HepG2 (cell line): ENCODE results near the gene PCDHGA5. TPM values are rescaled to one million over a fixed set of nuclear protein-coding genes. Genes with fewer than 3 reads are reported as not detected.

Experiments used
- CAMTA2 ChIP-seq: sonication (generic); formaldehyde crosslinking; IDR thresholded peaks from 2 replicates; pipeline ENCODE4 v1.4.0; 2020; ENCODE audit warnings: mild to moderate bottlenecking, missing genetic modification reagents, borderline replicate concordance
- ELF3 ChIP-seq: IDR thresholded peaks from 2 replicates; pipeline ENCODE4 v1.6.1; 2016; ENCODE audit warnings: missing genetic modification reagents, missing compliant biosample characterization
- HNRNPH1 ChIP-seq: fragments of 200-400 bp; formaldehyde crosslinking; optimal IDR thresholded peaks from 2 replicates; pipeline ENCODE3; 2017; ENCODE audit warnings: mild to moderate bottlenecking, low read depth, low read length
- MIER3 ChIP-seq: IDR thresholded peaks from 2 replicates; pipeline ENCODE4 v1.6.1; 2016; ENCODE audit warnings: missing compliant biosample characterization, borderline replicate concordance
- MTF1 ChIP-seq: sonication (generic); formaldehyde crosslinking; IDR thresholded peaks from 2 replicates; pipeline ENCODE4 v1.5.0; 2020; ENCODE audit warnings: missing genetic modification reagents
- NCOA5 ChIP-seq: sonication (generic); formaldehyde crosslinking; IDR thresholded peaks from 2 replicates; pipeline ENCODE4 v1.4.0; 2020; ENCODE audit warnings: missing genetic modification reagents
- ZBTB7A ChIP-seq: sonication (generic); formaldehyde crosslinking; IDR thresholded peaks from 2 replicates; pipeline ENCODE4 v1.8.0; 2022; ENCODE audit warnings: mild to moderate bottlenecking, missing genetic modification reagents
- ZNF367 ChIP-seq: sonication (generic); formaldehyde crosslinking; IDR thresholded peaks from 2 replicates; pipeline ENCODE4 v1.4.0; 2020; ENCODE audit warnings: missing genetic modification reagents, borderline replicate concordance
- ZNF556 ChIP-seq: sonication (generic); formaldehyde crosslinking; IDR thresholded peaks from 2 replicates; pipeline ENCODE4 v1.4.0; 2020; ENCODE audit warnings: mild to moderate bottlenecking, missing genetic modification reagents, borderline replicate concordance
- ZNF598 ChIP-seq: sonication (generic); formaldehyde crosslinking; IDR thresholded peaks from 2 replicates; pipeline ENCODE4 v1.5.1; 2020; ENCODE audit warnings: mild to moderate bottlenecking, missing genetic modification reagents, borderline replicate concordance
- ZNF850 ChIP-seq: sonication (generic); formaldehyde crosslinking; conservative IDR thresholded peaks from 2 replicates; pipeline ENCODE4 v1.9.0; 2021; ENCODE audit warnings: mild to moderate bottlenecking, missing genetic modification reagents
- ZSCAN22 ChIP-seq: sonication (generic); formaldehyde crosslinking; IDR thresholded peaks from 2 replicates; pipeline ENCODE4 v1.4.0; 2020; ENCODE audit warnings: mild to moderate bottlenecking, missing genetic modification reagents
- polyA plus RNA-seq, 8 experiments: library from polyadenylated mRNA; depleted of rRNA in 3 of 8; stranded (reverse) in 7 of 8; unstranded in 1 of 8; fragments of >200 nt; fragmentation: Illumina TruSeq in 4 of 8; extraction: Trizol in 4 of 8; gene quantifications; 2 replicates each; pipeline versions ENCODE4 v1.2.1 to v1.2.3, GENCODE V29; 2011 to 2016; ENCODE audit warnings: low read depth in 4 of 8, missing spikeins in 1 of 8, mixed read lengths in 1 of 8; ENCODE audit not compliant: insufficient read depth in 1 of 8
- total RNA-seq, 5 experiments: library from RNA; depleted of rRNA; stranded (reverse); fragments of >200 nt; fragmentation: Illumina TruSeq; extraction: Trizol; gene quantifications; 2 replicates each; pipeline ENCODE4 v1.2.3, GENCODE V29; 2016; ENCODE audit warnings: low read depth in 1 of 5
- TF ChIP-seq, protein P1 (sequence below): IDR thresholded peaks from 2 replicates; pipeline ENCODE4 v1.6.1; 2016; ENCODE audit warnings: missing compliant biosample characterization, missing genetic modification reagents, borderline replicate concordance
- TF ChIP-seq, protein P2 (sequence below): sonication (generic); formaldehyde crosslinking; conservative IDR thresholded peaks from 2 replicates; pipeline ENCODE4 v1.4.0; 2020; ENCODE audit warnings: missing genetic modification reagents
- TF ChIP-seq, protein P3 (sequence below): IDR thresholded peaks from 2 replicates; pipeline ENCODE4 v1.6.1; 2016
- TF ChIP-seq, protein P4 (sequence below): sonication (generic); formaldehyde crosslinking; IDR thresholded peaks from 2 replicates; pipeline ENCODE4; 2020; ENCODE audit warnings: missing genetic modification reagents, mild to moderate bottlenecking, borderline replicate concordance

The PCDHGA5 gene
- total and polyA plus RNA-seq, 2 of the 13 experiments (the other 11 are each of a cell fraction or from before 2014, with no cell fraction given) = 0.27 to 0.32 TPM

DNA sequence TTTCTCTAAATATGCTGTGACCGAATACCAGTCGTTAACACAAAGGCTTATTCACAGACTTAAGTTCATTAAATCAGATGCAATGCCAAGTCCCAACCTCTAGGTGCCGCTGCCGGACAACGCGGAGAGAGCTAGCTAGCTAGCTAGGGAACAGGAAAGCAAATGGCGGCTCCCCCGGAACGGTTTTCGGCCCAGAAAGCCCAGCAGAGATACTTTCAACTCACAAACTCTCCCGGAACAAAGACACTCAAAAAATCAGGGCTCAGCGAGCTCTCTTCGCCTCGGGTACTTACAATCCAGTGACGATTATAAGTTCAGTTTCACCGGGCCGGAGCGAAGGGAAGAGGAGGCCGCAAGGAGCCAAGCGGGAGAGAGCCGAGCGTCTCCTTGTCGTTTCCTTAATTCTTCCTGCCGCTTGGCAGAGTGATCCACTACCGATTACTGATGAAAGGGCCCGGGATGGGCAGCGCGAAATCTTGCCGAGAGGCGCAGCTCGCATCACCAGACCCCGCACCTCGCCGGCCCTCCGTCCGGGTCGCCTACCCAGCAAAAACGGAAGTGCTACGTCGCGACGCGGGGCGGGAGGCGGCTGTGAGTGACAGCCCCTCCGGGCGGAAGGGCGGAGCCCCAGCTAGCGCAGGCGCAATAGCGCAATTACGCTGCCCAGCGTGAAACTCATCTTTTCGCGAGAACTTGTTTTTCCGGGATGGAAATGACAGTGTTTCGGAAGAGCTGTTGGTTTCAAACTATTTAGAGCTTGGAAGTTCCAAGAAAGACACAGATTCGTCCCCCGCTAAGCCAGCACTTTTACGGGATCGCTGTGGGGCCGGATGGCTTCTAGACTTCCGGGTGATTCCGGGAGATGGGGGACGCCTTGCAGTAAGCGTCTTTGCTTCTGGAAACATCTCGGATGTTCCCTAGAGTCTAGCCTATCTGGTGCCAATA, 43.5 kb upstream of the PCDHGA5 start, which contains the start of gene TAF7 (continued):
- TF ChIP-seq ZNF367 (CRISPR knock-in tag) (no peak), ZNF556 (CRISPR knock-in tag) (peak; percentile 74; the same call in 1 of the 2 replicates), ZNF598 (peak; percentile 87; the same call in 1 of the 2 replicates), NCOA5 (CRISPR knock-in tag) (no peak), HNRNPH1 (no peak), CAMTA2 (CRISPR knock-in tag) (no peak), ZBTB7A (CRISPR knock-in tag) (no peak; the same call in 1 of the 2 replicates), ZNF850 (peak; percentile 90), ELF3 (CRISPR knock-in tag) (no peak; the same call in none of the 2 replicates), MTF1 (no peak), MIER3 (CRISPR knock-in tag) (peak; percentile 36; the same call in 1 of the 2 replicates), ZSCAN22 (CRISPR knock-in tag) (no peak)
- TF ChIP-seq, protein P1, sequence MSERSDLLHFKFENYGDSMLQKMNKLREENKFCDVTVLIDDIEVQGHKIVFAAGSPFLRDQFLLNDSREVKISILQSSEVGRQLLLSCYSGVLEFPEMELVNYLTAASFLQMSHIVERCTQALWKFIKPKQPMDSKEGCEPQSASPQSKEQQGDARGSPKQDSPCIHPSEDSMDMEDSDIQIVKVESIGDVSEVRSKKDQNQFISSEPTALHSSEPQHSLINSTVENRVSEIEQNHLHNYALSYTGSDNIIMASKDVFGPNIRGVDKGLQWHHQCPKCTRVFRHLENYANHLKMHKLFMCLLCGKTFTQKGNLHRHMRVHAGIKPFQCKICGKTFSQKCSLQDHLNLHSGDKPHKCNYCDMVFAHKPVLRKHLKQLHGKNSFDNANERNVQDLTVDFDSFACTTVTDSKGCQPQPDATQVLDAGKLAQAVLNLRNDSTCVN (CRISPR knock-in tag) = peak; percentile 51; the same call in 1 of the 2 replicates
- TF ChIP-seq, protein P2, sequence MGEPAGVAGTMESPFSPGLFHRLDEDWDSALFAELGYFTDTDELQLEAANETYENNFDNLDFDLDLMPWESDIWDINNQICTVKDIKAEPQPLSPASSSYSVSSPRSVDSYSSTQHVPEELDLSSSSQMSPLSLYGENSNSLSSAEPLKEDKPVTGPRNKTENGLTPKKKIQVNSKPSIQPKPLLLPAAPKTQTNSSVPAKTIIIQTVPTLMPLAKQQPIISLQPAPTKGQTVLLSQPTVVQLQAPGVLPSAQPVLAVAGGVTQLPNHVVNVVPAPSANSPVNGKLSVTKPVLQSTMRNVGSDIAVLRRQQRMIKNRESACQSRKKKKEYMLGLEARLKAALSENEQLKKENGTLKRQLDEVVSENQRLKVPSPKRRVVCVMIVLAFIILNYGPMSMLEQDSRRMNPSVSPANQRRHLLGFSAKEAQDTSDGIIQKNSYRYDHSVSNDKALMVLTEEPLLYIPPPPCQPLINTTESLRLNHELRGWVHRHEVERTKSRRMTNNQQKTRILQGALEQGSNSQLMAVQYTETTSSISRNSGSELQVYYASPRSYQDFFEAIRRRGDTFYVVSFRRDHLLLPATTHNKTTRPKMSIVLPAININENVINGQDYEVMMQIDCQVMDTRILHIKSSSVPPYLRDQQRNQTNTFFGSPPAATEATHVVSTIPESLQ = peak; percentile 71; the same call in 1 of the 2 replicates
- TF ChIP-seq, protein P3, sequence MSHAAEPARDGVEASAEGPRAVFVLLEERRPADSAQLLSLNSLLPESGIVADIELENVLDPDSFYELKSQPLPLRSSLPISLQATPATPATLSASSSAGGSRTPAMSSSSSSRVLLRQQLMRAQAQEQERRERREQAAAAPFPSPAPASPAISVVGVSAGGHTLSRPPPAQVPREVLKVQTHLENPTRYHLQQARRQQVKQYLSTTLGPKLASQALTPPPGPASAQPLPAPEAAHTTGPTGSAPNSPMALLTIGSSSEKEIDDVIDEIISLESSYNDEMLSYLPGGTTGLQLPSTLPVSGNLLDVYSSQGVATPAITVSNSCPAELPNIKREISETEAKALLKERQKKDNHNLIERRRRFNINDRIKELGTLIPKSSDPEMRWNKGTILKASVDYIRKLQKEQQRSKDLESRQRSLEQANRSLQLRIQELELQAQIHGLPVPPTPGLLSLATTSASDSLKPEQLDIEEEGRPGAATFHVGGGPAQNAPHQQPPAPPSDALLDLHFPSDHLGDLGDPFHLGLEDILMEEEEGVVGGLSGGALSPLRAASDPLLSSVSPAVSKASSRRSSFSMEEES = no peak
- TF ChIP-seq, protein P4, sequence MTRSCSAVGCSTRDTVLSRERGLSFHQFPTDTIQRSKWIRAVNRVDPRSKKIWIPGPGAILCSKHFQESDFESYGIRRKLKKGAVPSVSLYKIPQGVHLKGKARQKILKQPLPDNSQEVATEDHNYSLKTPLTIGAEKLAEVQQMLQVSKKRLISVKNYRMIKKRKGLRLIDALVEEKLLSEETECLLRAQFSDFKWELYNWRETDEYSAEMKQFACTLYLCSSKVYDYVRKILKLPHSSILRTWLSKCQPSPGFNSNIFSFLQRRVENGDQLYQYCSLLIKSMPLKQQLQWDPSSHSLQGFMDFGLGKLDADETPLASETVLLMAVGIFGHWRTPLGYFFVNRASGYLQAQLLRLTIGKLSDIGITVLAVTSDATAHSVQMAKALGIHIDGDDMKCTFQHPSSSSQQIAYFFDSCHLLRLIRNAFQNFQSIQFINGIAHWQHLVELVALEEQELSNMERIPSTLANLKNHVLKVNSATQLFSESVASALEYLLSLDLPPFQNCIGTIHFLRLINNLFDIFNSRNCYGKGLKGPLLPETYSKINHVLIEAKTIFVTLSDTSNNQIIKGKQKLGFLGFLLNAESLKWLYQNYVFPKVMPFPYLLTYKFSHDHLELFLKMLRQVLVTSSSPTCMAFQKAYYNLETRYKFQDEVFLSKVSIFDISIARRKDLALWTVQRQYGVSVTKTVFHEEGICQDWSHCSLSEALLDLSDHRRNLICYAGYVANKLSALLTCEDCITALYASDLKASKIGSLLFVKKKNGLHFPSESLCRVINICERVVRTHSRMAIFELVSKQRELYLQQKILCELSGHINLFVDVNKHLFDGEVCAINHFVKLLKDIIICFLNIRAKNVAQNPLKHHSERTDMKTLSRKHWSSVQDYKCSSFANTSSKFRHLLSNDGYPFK (CRISPR knock-in tag) = peak; percentile 92
